GM19328 (cell line): ENCODE data around the gene STARD9.
"Not testable (repeated sequence)": the region's sequence is repeated elsewhere in the genome, so short reads cannot be mapped to it uniquely, and the experiment has no call there.

Source experiments
- ATAC-seq: cut with Tn5 transposase; IDR thresholded peaks from one replicate; pipeline ENCODE4 v1.9.1; 2021; ENCODE audit warnings: mild to moderate bottlenecking, moderate library complexity; ENCODE audit not compliant: unreplicated experiment

Gene STARD9

GRCh38 chr15:42621996-42622925 is 46.9 kb downstream of the STARD9 start:
- no peak for ATAC-seq

- ATAC-seq: no peak
Observed at GRCh38 chr15:42623951-42624350, 48.5 kb downstream of the STARD9 start.

GRCh38 chr15:42627485-42627884 is 52.1 kb downstream of the STARD9 start:
- ATAC-seq: no peak

- ATAC-seq: no peak
Observed at GRCh38 chr15:42628761-42629160, 53.4 kb downstream of the STARD9 start.

- ATAC-seq: no peak
Observed at GRCh38 chr15:42632105-42632675, 56.8 kb downstream of the STARD9 start.

GRCh38 chr15:42640109-42640508 is 64.7 kb downstream of the STARD9 start:
- no peak for ATAC-seq

GRCh38 chr15:42650208-42651066 is 75.0 kb downstream of the STARD9 start:
- ATAC-seq: peak; percentile 57

- no peak for ATAC-seq
Observed at GRCh38 chr15:42665827-42666226, 90.4 kb downstream of the STARD9 start.

- ATAC-seq: no peak
Observed at GRCh38 chr15:42667855-42668254, 92.4 kb downstream of the STARD9 start.

GRCh38 chr15:42670451-42670850 is 95.0 kb downstream of the STARD9 start:
- no peak for ATAC-seq

- no peak for ATAC-seq
Observed at GRCh38 chr15:42672444-42672843, 97.0 kb downstream of the STARD9 start.

- ATAC-seq: no peak
Observed at GRCh38 chr15:42674472-42674871, 99.1 kb downstream of the STARD9 start.

GRCh38 chr15:42675021-42675420 is 99.6 kb downstream of the STARD9 start:
- no peak for ATAC-seq

- ATAC-seq: no peak
Observed at GRCh38 chr15:42679285-42680141, 104.1 kb downstream of the STARD9 start.

GRCh38 chr15:42680142-42680482 is 104.7 kb downstream of the STARD9 start:
- ATAC-seq: not testable (repeated sequence)

- ATAC-seq: no peak
Observed at GRCh38 chr15:42681119-42681518, 105.7 kb downstream of the STARD9 start.

- ATAC-seq: no peak
Observed at GRCh38 chr15:42686281-42686680, 110.9 kb downstream of the STARD9 start.

- ATAC-seq: no peak
Observed at GRCh38 chr15:42687740-42688139, 112.3 kb downstream of the STARD9 start.

GRCh38 chr15:42688301-42688700 is 112.9 kb downstream of the STARD9 start:
- ATAC-seq: no peak

- ATAC-seq: no peak
Observed at GRCh38 chr15:42691308-42691707, 115.9 kb downstream of the STARD9 start.

GRCh38 chr15:42691770-42692169 is 116.4 kb downstream of the STARD9 start:
- ATAC-seq: no peak
